ENCODE results near the gene AGO1.

The AGO1 gene

DNA sequence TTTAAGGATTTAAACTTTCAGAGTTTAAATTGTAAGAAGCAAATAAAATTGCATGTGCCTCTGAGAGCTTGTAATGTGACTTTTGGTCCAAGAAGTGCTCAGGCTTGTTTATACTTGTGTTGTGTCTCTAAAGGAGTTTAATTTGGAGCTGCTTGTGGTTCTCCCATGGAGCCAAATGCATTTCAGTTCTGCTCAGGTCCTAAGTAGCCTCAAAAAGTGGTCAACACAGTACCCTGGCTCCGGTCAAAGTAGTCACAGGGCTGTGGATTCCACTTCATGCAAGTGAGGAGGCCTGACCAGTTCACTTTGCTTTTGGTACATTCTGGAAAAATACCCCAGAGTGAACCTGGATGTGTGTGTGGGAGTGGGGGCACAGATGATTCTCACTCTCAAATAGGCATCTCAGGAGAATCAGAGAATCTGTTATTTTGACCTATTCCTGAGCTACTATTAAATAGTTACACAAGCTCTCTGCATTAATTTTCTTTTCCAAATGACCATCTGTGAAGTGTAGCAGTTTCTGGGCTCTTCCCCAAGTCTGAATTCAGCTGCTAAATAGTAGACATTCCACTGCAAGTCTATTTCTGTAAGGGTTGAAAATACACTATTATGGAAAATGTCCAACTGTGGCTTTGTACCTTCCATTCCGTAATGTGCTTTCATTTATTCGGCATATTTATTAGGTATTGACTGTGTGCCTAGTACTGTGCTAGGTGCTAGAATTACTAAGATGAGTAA lies 31.7 kb upstream of the AGO1 start:
- Histone ChIP-seq H3K4me3 (ENCODE audit: low read depth, low read length) (no peak overlapping the region), H3K9ac (ENCODE audit: low read depth, low read length) (no peak overlapping the region), H3K36me3 (ENCODE audit: control insufficient read depth, insufficient read depth, low read length) (peaks cover 39% of the 10 kb centered on the region), H3K4me1 (ENCODE audit: control insufficient read depth, insufficient read depth, low read length) (peaks cover 10% of the 10 kb centered on the region; the same call in 1 of the 2 replicates), H3K27ac (ENCODE audit: low read depth, low read length) (no peak overlapping the region), H3K9me3 (ENCODE audit: control insufficient read depth, insufficient read depth, low read length) (no peaks in the 10 kb centered on the region), H3K27me3 (ENCODE audit: control insufficient read depth, insufficient read depth, low read length) (no peaks in the 10 kb centered on the region)

DNA sequence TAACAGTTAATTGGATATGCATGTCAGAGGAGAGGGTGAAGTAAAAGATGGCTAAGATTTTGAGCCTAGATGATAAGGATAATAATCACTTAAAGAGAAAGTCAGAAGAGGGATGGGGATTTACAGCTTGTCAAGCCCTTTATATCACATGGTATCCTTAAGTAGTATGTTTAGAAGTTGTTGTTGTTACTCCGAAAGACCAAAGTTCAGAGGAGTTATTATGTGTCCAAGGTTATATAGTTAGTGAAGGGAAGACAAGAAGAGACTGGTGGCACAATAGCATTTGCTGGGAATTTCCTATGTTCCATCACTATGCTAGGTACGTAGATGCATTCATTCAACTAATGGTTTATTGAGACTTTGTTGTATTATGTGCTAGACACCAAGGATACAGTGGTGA lies 30.8 kb upstream of the AGO1 start:
- Histone ChIP-seq H3K36me3 (ENCODE audit: control insufficient read depth, insufficient read depth, low read length) (peaks cover 39% of the 10 kb centered on the region), H3K9me3 (ENCODE audit: control insufficient read depth, insufficient read depth, low read length) (no peaks in the 10 kb centered on the region), H3K4me1 (ENCODE audit: control insufficient read depth, insufficient read depth, low read length) (peaks cover 10% of the 10 kb centered on the region; the same call in 1 of the 2 replicates), H3K9ac (ENCODE audit: low read depth, low read length) (no peak overlapping the region), H3K27ac (ENCODE audit: low read depth, low read length) (no peak overlapping the region), H3K4me3 (ENCODE audit: low read depth, low read length) (no peak overlapping the region), H3K27me3 (ENCODE audit: control insufficient read depth, insufficient read depth, low read length) (no peaks in the 10 kb centered on the region)

DNA sequence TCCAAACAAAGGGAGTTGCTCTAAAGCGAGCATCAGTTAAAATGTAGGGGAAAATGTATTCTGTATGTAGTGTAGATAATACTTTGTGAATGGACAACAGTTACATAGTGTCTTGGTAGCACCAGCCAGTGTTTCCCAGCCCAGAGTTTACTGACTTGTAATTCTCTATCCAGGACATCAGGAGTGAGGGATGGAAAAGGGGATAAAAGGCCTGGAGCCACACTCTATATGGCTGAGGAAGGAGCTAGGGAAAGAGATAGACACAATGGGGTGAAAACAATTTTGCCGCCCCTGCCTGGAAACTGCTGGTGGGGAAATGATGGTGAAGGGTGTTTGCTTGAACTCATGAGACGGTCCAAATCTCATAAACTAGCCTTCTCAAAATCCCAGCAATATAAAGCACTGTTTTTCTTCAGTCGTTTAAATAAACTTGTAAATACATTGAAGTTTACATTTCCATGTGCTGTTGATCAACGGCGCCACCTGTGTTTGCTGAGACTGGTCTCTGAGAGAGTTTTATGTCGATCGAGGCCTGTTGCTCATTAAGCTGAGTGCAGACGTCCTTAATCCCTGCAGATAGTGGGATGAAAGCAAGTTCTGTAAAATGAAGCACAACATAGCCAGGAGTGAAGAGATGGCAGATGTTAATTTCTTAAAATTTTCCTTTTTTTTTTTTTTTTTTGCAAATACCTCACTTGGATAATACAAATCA lies 27.9 kb upstream of the AGO1 start:
- H3K9ac ChIP-seq (ENCODE audit: low read depth, low read length): no peak overlapping the region; the same call in 1 of the 2 replicates
- H3K27me3 ChIP-seq (ENCODE audit: control insufficient read depth, insufficient read depth, low read length): no peaks in the 10 kb centered on the region
- no peaks in the 10 kb centered on the region for H3K9me3 ChIP-seq (ENCODE audit: control insufficient read depth, insufficient read depth, low read length)
- peaks cover 34% of the 10 kb centered on the region for H3K36me3 ChIP-seq (ENCODE audit: control insufficient read depth, insufficient read depth, low read length)
- no peak overlapping the region for H3K27ac ChIP-seq (ENCODE audit: low read depth, low read length)
- H3K4me1 ChIP-seq (ENCODE audit: control insufficient read depth, insufficient read depth, low read length): peaks cover 5% of the 10 kb centered on the region; the same call in 1 of the 2 replicates
- H3K4me3 ChIP-seq (ENCODE audit: low read depth, low read length): no peak overlapping the region

DNA sequence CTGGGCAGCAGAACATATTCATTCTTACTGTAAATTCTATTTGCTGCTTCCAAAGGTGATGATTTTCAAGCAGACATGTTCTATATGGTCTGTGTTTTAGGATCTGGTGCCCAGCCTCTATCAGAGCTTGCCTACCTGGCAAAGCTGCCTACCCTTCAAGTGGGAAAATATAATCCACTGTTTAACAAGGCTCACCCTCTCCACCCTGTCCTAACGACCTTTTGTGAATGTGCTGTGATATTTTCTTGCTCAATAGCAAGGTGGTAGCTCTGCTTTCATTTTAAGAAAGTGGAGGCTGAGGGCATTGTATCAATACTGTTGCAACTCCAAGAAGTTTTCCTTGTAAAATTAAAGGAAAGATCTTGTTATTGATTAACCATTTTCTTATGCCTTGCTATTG lies 26.0 kb upstream of the AGO1 start:
- Histone ChIP-seq H3K27me3 (ENCODE audit: control insufficient read depth, insufficient read depth, low read length) (no peaks in the 10 kb centered on the region), H3K36me3 (ENCODE audit: control insufficient read depth, insufficient read depth, low read length) (peaks cover 23% of the 10 kb centered on the region), H3K27ac (ENCODE audit: low read depth, low read length) (no peak overlapping the region), H3K9me3 (ENCODE audit: control insufficient read depth, insufficient read depth, low read length) (no peaks in the 10 kb centered on the region), H3K4me3 (ENCODE audit: low read depth, low read length) (no peak overlapping the region), H3K9ac (ENCODE audit: low read depth, low read length) (no peak overlapping the region), H3K4me1 (ENCODE audit: control insufficient read depth, insufficient read depth, low read length) (peaks cover 5% of the 10 kb centered on the region; the same call in 1 of the 2 replicates)

DNA sequence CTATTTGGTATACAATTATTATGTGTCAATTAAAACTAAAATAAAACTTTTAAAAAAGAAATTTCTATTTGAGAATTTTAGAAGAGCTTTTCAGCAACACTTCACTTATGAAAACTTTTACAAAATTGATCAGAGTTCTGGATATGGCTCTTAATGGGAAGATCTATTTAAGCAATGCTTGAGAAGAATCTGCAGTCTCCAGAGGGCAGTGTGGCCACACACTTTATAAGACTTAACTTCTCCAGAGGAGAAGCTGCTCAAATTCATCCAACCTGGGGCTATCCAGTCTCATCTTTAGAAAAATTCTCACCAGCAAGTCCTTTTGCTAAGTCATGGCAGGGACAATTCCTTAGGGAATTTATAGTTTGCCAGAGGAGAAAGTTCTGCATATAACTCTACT lies 25.2 kb upstream of the AGO1 start:
- no peak overlapping the region for H3K9ac ChIP-seq (ENCODE audit: low read depth, low read length)
- no peaks in the 10 kb centered on the region for H3K27me3 ChIP-seq (ENCODE audit: control insufficient read depth, insufficient read depth, low read length)
- H3K4me1 ChIP-seq (ENCODE audit: control insufficient read depth, insufficient read depth, low read length): peaks cover 5% of the 10 kb centered on the region; the same call in 1 of the 2 replicates
- no peak overlapping the region for H3K27ac ChIP-seq (ENCODE audit: low read depth, low read length)
- H3K9me3 ChIP-seq (ENCODE audit: control insufficient read depth, insufficient read depth, low read length): no peaks in the 10 kb centered on the region
- peaks cover 17% of the 10 kb centered on the region for H3K36me3 ChIP-seq (ENCODE audit: control insufficient read depth, insufficient read depth, low read length)
- no peak overlapping the region for H3K4me3 ChIP-seq (ENCODE audit: low read depth, low read length)

- no peak overlapping the region for H3K9ac ChIP-seq (ENCODE audit: low read depth, low read length)
- no peak overlapping the region for H3K4me3 ChIP-seq (ENCODE audit: low read depth, low read length)
- H3K4me1 ChIP-seq (ENCODE audit: control insufficient read depth, insufficient read depth, low read length): no peaks in the 10 kb centered on the region
- H3K27ac ChIP-seq (ENCODE audit: low read depth, low read length): no peak overlapping the region
- H3K36me3 ChIP-seq (ENCODE audit: control insufficient read depth, insufficient read depth, low read length): 0 out of 2 replicates have a peak, but pooled peaks cover 6% of the 10 kb centered on the region
- H3K9me3 ChIP-seq (ENCODE audit: control insufficient read depth, insufficient read depth, low read length): no peaks in the 10 kb centered on the region
- no peaks in the 10 kb centered on the region for H3K27me3 ChIP-seq (ENCODE audit: control insufficient read depth, insufficient read depth, low read length)
Observed at GRCh38 chr1:35860696-35861095, 22.3 kb upstream of the AGO1 start.

- H3K27ac ChIP-seq (ENCODE audit: low read depth, low read length): no peak overlapping the region
- no peaks in the 10 kb centered on the region for H3K9me3 ChIP-seq (ENCODE audit: control insufficient read depth, insufficient read depth, low read length)
- no peaks in the 10 kb centered on the region for H3K27me3 ChIP-seq (ENCODE audit: control insufficient read depth, insufficient read depth, low read length)
- H3K4me1 ChIP-seq (ENCODE audit: control insufficient read depth, insufficient read depth, low read length): no peaks in the 10 kb centered on the region
- no peak overlapping the region for H3K4me3 ChIP-seq (ENCODE audit: low read depth, low read length)
- no peak overlapping the region for H3K9ac ChIP-seq (ENCODE audit: low read depth, low read length)
- no peaks in the 10 kb centered on the region for H3K36me3 ChIP-seq (ENCODE audit: control insufficient read depth, insufficient read depth, low read length)
Observed at GRCh38 chr1:35863136-35863535, 19.9 kb upstream of the AGO1 start.

- no peak overlapping the region for H3K9ac ChIP-seq (ENCODE audit: low read depth, low read length)
- no peaks in the 10 kb centered on the region for H3K36me3 ChIP-seq (ENCODE audit: control insufficient read depth, insufficient read depth, low read length)
- no peak overlapping the region for H3K27ac ChIP-seq (ENCODE audit: low read depth, low read length)
- no peaks in the 10 kb centered on the region for H3K27me3 ChIP-seq (ENCODE audit: control insufficient read depth, insufficient read depth, low read length)
- H3K9me3 ChIP-seq (ENCODE audit: control insufficient read depth, insufficient read depth, low read length): no peaks in the 10 kb centered on the region
- no peaks in the 10 kb centered on the region for H3K4me1 ChIP-seq (ENCODE audit: control insufficient read depth, insufficient read depth, low read length)
- H3K4me3 ChIP-seq (ENCODE audit: low read depth, low read length): no peak overlapping the region
Observed at GRCh38 chr1:35863881-35864625, 19.0 kb upstream of the AGO1 start.

DNA sequence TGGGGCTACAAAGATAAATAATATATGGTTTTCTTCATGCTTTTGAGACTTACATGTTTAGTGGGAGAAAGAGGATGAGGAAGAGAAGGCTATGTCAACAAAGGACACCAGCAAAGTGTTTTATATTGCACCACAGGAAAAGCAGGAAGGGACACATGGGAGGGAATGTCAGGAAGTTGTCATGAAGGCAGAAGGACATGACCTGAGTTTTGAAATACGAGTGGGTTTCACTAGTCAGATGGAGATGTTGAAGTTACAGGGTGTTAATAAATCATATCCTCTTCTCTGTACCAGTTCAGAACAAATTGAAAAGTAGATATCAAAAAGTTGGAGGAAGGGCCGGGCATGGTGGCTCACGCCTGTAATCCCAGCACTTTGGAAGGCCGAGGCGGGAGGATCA lies 18.2 kb upstream of the AGO1 start:
- H3K27me3 ChIP-seq (ENCODE audit: control insufficient read depth, insufficient read depth, low read length): no peaks in the 10 kb centered on the region
- no peak overlapping the region for H3K4me3 ChIP-seq (ENCODE audit: low read depth, low read length)
- no peaks in the 10 kb centered on the region for H3K4me1 ChIP-seq (ENCODE audit: control insufficient read depth, insufficient read depth, low read length)
- no peak overlapping the region for H3K9ac ChIP-seq (ENCODE audit: low read depth, low read length)
- H3K27ac ChIP-seq (ENCODE audit: low read depth, low read length): no peak overlapping the region
- H3K9me3 ChIP-seq (ENCODE audit: control insufficient read depth, insufficient read depth, low read length): no peaks in the 10 kb centered on the region
- no peaks in the 10 kb centered on the region for H3K36me3 ChIP-seq (ENCODE audit: control insufficient read depth, insufficient read depth, low read length)

- Histone ChIP-seq H3K4me1 (ENCODE audit: control insufficient read depth, insufficient read depth, low read length) (no peaks in the 10 kb centered on the region), H3K9ac (ENCODE audit: low read depth, low read length) (no peak overlapping the region), H3K27me3 (ENCODE audit: control insufficient read depth, insufficient read depth, low read length) (no peaks in the 10 kb centered on the region), H3K27ac (ENCODE audit: low read depth, low read length) (no peak overlapping the region), H3K4me3 (ENCODE audit: low read depth, low read length) (no peak overlapping the region), H3K36me3 (ENCODE audit: control insufficient read depth, insufficient read depth, low read length) (no peaks in the 10 kb centered on the region), H3K9me3 (ENCODE audit: control insufficient read depth, insufficient read depth, low read length) (no peaks in the 10 kb centered on the region)
Observed at GRCh38 chr1:35866991-35867390, 16.0 kb upstream of the AGO1 start.

Data from HUES48 (cell line).